CD4-positive, alpha-beta T cell treated with Interleukin-15 for 4 hours (primary cell): ENCODE data around the gene STAT6.

ENCODE experiments used
- DNase-seq: peaks from one replicate; pipeline ENCODE4 v3.0.0-alpha.2; 2020; ENCODE audit warnings: low spot score

STAT6 gene

GRCh38 chr12:57111031-57111734, at the start of gene STAT6:
Gene STAT6 (minus strand): TSS chr12:57111362. CDS start chr12:57108278, 3,084 bp downstream.
- DNase-seq: peak; percentile 87

DNA sequence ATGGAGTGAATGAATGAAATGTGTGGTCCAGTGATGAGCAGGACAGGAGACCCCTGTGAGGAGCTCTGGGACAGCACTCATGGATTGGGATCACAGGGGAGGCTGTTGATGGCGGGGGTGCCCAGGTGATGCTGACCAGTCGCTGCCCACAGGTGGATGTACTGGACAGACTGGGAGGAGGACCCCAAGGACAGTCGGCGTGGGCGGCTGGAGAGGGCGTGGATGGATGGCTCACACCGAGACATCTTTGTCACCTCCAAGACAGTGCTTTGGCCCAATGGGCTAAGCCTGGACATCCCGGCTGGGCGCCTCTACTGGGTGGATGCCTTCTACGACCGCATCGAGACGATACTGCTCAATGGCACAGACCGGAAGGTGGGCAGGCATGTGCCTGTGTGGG, 49.6 kb upstream of the STAT6 start:
- DNase-seq: no peak

GRCh38 chr12:57160040-57160439, 48.9 kb upstream of the STAT6 start:
- no peak for DNase-seq

- DNase-seq: no peak
Observed at GRCh38 chr12:57159311-57159710, 48.1 kb upstream of the STAT6 start.

DNA sequence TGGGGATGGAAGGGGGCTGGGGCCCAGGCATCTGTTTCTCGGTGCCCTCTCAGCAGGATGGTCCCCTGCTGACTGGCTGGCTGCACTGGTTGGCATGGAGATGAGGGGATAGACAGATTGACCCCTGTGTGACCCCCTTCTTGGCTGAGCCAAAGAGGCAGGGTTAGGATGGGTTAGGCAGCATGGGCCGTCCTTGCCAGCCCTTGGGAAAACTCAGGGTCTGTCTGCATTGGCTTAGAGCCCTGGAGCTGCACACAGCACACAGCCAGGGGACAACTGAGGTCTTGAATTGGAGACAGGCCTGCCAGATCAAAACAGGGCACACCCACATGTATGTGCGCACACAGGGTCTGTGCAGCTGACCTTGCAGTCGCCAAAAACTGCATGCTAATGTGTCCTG, 47.5 kb upstream of the STAT6 start:
- no peak for DNase-seq

- no peak for DNase-seq
Observed at GRCh38 chr12:57158186-57158585, 47.0 kb upstream of the STAT6 start.

DNA sequence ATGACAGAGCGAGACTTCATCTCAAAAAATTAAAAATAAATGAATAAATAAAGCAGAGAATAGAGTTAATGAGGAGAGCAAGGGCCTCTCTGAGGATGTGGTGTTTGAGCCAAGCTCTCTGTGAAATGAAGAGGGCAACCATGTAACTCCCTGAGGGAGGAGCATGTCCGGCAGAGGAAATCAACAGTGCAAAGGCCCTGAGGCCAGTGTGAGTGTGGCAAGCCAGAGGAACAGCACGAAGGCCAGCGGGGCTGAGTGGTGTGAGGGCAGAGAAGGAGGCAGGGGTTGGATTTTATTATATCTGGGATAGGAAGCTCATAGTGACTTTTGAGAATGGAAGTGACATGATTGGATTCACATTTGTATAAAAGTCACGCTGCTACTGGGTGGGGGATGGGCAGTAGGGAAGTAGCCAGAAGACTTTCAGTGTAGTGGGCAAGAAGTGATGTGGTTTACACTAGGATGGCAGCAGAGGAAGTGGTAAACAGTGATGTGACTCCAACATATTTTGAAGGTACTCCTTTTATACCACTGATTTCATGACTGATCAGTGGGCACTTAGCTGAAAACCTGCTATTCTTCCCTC, 46.5 kb upstream of the STAT6 start:
- DNase-seq: no peak

GRCh38 chr12:57156701-57157403, 45.7 kb upstream of the STAT6 start:
- no peak for DNase-seq

GRCh38 chr12:57154804-57155434, 43.8 kb upstream of the STAT6 start:
- no peak for DNase-seq

GRCh38 chr12:57154076-57154475, 42.9 kb upstream of the STAT6 start:
- DNase-seq: no peak

DNA sequence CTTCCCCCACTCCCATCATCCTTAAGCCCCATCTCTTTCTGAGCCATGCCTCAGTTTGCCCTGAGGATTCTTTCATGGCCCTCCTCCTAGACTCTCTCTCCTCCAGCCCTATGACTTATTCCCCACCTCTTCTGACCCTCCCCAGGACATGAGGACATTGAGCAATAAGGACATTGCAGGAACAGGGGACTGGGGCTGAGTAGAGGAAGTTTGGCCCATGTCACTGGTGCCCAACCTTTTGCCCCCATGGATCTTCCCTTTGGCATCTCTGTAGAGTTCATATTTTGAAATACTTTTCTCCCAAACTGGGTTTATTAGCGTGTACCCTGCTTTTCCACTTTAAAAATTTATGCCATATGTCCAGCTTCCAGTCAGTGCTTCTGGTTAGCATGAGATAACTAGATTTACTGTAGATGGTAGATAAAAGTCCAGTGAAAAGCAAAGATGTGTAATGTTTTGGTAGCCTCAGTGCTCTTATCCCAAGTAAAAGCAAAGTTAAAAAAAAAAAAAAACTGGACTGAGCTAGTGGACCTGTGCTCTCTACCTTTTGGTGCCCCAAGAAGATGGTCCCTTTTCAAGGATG, 42.3 kb upstream of the STAT6 start:
- DNase-seq: no peak

- DNase-seq: no peak
Observed at GRCh38 chr12:57152639-57153038, 41.5 kb upstream of the STAT6 start.

DNA sequence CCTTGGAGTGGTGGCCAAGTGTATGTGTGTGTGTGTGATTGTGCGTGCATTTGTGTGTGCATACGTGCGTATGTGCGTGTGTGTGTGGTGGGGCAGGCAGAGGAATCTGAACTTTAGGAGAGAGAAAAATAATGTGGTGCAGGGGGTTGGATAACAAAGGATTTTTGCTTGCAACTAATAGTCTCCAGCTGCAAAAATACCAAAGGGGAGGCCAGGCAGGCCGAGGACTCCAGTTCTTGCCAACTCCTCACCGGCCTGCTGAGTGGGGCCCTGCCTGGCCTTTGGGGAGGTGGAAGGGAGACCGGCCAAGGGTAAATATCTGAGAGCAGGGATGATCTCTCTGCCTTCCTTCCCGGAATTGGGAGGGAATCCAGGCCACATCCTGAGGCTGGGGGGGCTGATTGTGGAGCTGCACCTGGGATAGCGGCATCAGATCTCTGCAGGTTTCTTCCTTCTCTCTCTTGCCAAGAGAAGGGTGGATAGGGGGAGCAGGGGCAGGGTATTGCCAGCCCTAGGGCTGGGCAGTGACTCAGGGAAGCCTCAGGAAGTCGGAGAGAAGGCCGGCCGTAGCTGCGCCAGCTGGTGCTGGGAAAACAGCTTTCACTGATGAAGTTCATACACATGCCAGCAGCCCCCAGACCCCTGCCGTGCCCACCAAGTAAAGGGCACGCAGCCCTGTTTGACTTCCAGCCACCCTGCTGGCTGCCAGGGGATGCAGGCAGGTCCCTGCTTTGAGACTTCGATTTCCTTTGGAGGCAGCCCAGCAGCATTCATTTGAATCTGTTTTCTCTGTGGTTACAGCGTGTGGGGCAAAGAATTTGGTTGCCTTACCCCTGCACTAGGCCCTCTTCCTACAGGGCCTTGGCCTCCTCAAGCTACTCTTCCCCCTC, 40.8 kb upstream of the STAT6 start:
- no peak for DNase-seq

DNA sequence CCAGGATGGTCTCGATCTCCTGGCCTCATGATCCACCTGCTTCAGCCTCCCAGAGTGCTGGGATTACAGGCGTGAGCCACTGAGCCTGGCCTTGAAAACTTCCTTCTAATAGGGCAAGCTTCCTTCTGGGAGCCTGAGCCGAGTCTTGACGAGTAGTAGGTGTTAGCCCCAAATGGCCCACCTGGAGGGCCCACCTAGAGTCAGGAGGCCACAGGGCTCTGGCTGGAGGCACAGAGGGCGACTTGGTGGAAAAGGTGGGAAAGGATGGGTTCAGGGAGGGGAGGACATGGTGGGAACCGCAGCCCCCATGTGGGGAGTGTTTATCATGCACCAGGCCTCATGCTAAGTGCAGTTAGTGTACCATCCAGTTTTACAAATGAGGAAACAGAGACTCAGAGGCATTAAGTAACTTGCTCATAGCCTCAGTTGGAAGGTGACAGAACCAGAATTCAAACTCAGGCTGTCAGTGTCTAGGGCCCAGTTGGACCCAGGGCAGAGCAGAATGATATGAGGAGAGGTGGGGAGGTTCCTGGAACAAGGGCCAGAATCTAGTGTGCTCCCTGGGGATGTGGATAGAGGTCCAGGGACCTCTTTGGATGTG, 39.3 kb upstream of the STAT6 start:
- DNase-seq: no peak

DNA sequence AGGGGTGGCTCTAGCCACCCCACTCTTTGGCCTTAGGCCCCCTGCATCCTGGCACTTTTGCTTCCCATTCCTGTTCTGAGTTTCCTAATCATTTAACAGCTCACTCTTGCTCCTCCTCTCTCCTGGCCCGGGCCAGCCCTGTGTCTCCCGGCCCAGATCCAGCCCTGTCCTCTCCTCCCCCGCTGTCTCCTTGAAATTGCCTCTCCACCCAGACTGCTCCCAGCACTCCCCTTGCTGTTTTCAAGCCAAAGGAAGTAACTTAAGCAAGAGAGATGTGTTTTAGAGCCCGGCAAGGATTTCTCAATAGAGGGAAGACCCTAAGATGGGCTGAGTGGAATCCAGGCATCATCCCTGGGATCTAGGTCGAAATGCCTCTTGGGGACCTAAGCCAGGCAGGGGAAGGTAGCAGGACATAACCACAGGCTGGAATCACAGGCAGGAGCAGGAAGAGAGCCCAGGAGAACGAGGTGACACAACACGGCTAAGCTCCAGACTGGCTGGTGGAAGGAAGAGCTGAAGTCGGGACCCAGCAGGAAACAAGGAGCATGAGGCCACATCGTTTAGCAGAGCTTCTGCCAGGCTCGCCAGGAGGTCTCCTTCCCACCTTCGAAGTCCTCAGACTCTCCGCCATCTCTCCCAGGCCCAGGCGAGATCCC, 38.2 kb upstream of the STAT6 start:
- DNase-seq: no peak

GRCh38 chr12:57148469-57149244, 37.5 kb upstream of the STAT6 start:
- DNase-seq: no peak

- no peak for DNase-seq
Observed at GRCh38 chr12:57146961-57147944, 36.1 kb upstream of the STAT6 start, which contains the start of gene LRP1-AS. Gene LRP1-AS (minus strand): TSS chr12:57147619.

DNA sequence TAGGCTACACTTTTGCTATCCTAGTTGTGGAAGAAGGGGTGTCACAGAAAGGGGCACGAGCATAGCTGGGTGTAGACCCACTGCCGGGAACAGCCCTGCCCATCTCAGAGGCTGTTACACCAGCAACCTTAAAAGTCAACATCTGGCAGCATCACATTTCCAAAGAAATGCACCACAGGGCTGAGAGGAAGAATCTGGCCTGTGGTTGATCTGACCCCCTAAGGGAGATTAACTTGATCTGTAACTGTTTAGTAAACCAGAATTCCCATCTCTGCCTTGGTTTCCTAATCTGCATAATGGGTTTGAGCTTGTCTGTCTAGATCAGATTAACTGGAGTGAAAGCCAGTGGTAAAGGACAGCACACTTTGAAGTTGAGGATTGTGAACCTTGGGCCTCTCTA, 34.9 kb upstream of the STAT6 start:
- no peak for DNase-seq
